GM21423 (cell line): ENCODE data around the gene IL15.
"Not testable (repeated sequence)": the region's sequence is repeated elsewhere in the genome, so short reads cannot be mapped to it uniquely, and the experiment has no call there.

Experiments used
- ATAC-seq: cut with Tn5 transposase; IDR thresholded peaks from one replicate; pipeline ENCODE4 v1.9.1; 2021; ENCODE audit warnings: mild to moderate bottlenecking, moderate library complexity; ENCODE audit not compliant: unreplicated experiment

IL15 gene

GRCh38 chr4:141645611-141646340, 9.4 kb downstream of the IL15 start:
- ATAC-seq: no peak

GRCh38 chr4:141646969-141647368, 10.6 kb downstream of the IL15 start:
- no peak for ATAC-seq

GRCh38 chr4:141647966-141648365, 11.6 kb downstream of the IL15 start:
- ATAC-seq: no peak

GRCh38 chr4:141652161-141652778, 15.9 kb downstream of the IL15 start:
- no peak for ATAC-seq

GRCh38 chr4:141654098-141654497, 17.7 kb downstream of the IL15 start:
- no peak for ATAC-seq

- no peak for ATAC-seq
Measured at GRCh38 chr4:141656031-141656430, 19.6 kb downstream of the IL15 start.

- ATAC-seq: peak; percentile 10
Measured at GRCh38 chr4:141657550-141658250, 21.3 kb downstream of the IL15 start.

- peak; percentile 63 for ATAC-seq
Measured at GRCh38 chr4:141658309-141658708, 21.9 kb downstream of the IL15 start.

GRCh38 chr4:141659539-141659938, 23.2 kb downstream of the IL15 start:
- ATAC-seq: no peak

- ATAC-seq: no peak
Measured at GRCh38 chr4:141660880-141661279, 24.5 kb downstream of the IL15 start.

GRCh38 chr4:141668200-141668910, 32.0 kb downstream of the IL15 start:
- no peak for ATAC-seq

- no peak for ATAC-seq
Measured at GRCh38 chr4:141669501-141669900, 33.1 kb downstream of the IL15 start.

- no peak for ATAC-seq
Measured at GRCh38 chr4:141675384-141675783, 39.0 kb downstream of the IL15 start.

- no peak for ATAC-seq
Measured at GRCh38 chr4:141676087-141676670, 39.8 kb downstream of the IL15 start.

GRCh38 chr4:141680060-141680459, 43.7 kb downstream of the IL15 start:
- ATAC-seq: no peak

- ATAC-seq: no peak
Measured at GRCh38 chr4:141684785-141685184, 48.4 kb downstream of the IL15 start.

- no peak for ATAC-seq
Measured at GRCh38 chr4:141686146-141686775, 49.9 kb downstream of the IL15 start.

GRCh38 chr4:141686879-141687278, 50.5 kb downstream of the IL15 start:
- no peak for ATAC-seq

- ATAC-seq: not testable (repeated sequence)
Measured at GRCh38 chr4:141689726-141690296, 53.4 kb downstream of the IL15 start.

- not testable (repeated sequence) for ATAC-seq
Measured at GRCh38 chr4:141691247-141691646, 54.9 kb downstream of the IL15 start.
